Glomerular visceral epithelial cell (primary cell): ENCODE data around the gene DENND2C.

Source experiments
- DNase-seq: peaks from one replicate; pipeline ENCODE4 v3.0.0-alpha.2; 2016; ENCODE audit errors: extremely low spot score

The DENND2C gene

DNA sequence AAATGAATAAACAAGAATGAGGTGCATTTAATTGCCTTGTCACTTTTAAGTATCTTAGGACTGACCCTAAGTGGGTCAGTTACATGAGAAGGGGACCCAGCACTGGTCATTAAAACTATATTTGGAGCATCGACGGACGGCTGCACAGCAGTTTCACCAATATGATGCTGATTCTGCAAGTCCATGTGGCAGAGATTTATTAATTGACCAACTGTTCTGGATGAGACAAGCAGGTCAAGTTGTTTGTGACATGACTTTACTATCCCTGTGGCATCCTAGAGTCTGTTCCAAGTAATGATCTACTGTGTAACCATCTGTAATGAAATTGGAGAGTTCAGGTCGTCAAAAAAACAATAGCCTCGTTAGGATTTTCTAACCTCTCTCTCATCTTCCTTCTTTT, 16.0 kb upstream of the DENND2C start:
- no peak for DNase-seq

DNA sequence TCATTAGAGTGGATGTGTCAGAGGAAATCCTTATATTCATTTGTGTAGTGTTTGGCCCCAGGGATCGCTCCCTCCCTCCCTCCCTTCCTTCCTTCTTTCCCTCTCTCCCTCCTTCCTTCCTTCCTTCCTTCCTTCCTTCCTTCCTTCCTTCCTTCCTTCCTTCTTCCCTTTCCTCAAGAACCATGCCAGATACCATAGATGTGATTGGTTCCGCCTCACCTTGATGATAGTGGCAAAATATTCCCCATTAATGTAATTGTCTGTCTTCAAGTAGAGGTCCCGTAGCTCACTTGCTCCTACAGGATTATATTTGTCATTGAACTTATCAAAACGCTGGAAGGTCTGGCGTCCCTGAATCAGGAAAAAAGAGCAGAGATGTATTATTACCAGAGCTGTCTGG, 7.8 kb upstream of the DENND2C start:
- no peak for DNase-seq

- no peak for DNase-seq
These were observed 6.3 kb upstream of the DENND2C start for GRCh38 chr1:114676115-114676514.

- DNase-seq = no peak
These were observed 2.1 kb upstream of the DENND2C start for GRCh38 chr1:114671939-114672275.

DNA sequence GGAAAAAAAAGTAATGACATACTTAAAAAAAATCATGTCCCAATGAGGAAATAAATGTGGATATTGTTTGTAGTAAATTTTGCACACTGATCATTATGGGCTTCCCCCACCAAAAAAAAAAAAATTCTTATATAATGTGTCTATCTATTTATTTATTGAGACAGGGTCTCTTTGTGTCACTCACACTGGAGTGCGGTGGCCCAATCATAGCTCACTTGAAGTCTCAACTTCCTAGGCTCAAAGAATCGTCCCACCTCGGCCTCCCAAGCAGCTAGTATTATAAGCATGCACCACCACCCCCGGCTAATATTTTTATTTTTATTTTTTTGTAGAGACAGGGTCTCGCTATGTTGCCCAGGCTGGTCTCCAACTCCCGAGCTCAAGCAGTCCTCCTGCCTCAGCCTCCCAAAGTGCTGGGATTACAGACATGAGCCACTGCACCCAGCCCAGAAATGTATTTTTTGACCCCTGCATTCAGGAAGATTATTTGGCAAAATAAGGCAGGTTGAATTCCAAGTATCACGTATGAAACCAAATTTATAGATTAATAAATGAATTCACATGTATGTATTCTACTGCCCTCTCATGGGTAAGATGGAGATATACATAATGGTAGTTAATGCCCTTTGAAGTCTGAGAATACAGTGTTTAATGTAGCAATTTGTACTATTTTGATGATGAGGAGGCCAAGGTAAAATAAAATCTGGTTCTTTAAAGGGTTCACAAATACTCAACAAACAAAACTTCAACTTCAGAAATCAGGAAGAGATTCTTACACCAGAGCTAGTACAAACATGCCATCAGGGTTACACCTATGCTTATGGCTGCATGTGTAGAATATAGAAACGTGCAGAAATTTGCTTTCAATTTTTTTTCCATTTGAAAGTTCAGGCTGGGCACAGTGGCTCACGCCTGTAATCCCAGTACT, 1.4 kb upstream of the DENND2C start:
- DNase-seq = no peak

- DNase-seq = peak; percentile 93
These were observed 498 bp upstream of the DENND2C start for GRCh38 chr1:114670083-114671010.

DNA sequence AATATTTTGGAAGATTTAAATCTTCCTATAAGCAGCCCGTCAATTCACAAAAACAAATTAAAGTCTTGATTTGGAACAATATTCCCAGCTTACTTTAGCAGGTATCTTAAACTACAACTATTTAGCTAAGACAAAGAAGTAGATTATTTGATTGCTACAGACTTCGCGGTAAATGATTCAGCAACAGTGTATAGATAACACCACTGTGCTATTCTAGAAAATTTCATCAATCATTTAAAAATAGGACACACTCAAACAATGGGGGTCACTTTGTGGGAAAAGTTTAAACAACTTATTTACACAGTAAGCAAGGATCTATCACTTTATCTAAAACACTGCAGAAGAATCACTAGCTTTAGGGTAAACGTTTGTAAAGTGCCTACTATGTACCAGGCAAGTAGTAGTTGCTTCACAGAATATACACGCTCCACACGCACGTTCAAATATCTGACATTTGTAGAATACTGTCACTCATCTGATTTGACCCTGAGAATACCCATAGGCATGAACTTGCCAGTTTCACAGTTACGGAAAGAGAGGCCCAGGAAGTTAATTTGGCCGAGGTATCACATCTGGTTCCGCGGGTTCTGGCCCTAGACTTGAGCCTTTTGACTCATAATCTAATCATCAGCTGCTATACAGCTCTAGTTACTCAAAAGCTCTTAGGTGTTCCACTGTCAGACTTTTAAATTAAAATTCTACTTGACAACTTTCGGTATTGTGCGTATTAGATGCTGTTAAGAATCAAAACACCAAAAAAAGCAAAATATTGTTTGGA, 876 bp downstream of the DENND2C start:
- peak; percentile 31 for DNase-seq

- no peak for DNase-seq
These were observed 1.5 kb downstream of the DENND2C start for GRCh38 chr1:114668373-114668772.

GRCh38 chr1:114666954-114667353, 2.9 kb downstream of the DENND2C start:
- no peak for DNase-seq

DNA sequence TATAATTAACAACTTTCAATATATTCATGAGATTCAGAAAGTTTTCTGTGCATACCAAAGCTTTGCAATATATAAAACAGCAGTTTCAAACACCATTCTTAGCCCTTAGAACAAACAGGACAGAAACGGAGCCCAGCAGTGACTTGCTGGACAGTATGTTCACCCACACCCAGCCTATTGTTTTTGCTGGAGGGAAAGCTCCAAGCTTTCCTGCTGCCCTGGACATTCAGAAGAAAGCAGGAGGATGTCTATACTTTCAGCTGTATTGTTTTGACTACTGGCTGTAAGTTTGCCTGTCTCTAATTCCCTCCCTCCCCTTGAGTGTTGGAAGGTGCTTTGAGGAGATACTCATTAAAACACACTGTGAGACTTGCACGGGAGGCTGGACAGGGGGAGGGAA, 9.6 kb downstream of the DENND2C start:
- no peak for DNase-seq

DNA sequence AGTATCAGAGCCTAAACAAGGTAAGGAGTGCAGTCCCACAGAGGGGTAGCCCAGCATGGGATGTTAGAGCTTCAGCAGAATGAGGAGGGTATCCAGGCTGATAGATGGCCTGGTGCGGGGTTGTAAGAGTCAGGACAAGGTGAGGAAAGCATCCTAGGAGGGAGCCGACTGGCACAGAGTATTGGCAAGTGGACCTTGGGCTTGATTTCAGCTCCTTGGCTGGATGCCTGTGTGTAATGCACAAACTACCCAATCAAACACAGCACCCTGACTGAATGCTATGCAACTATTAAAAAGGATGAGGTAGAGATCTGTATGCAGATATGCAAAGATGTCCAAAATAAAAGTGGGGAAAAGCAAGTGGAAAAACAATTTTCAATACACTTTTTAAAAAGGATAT, 18.0 kb downstream of the DENND2C start:
- DNase-seq = no peak

DNA sequence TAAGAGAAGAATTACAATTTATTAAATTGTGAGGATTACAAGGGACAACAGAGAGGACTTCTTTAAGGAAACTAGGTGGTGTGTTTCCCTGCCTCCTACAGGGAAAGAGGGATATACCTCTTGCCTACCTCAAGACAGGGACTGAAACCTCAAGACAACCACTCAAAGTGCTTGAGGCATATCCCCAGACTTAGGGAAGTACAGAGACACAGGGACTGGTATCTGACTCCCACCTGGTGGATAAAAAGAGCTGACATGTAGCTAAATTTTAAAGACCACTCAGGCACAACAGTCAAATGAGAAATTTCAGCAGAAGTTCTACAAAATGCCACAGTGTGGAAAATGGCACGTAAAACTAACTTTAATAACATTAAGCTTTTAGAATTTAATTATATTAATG, 21.3 kb downstream of the DENND2C start:
- no peak for DNase-seq

- DNase-seq = no peak
These were observed 28.5 kb downstream of the DENND2C start for GRCh38 chr1:114641377-114641776.

GRCh38 chr1:114638910-114639309, 30.9 kb downstream of the DENND2C start:
- DNase-seq = no peak

GRCh38 chr1:114632427-114632826, 37.4 kb downstream of the DENND2C start:
- no peak for DNase-seq

DNA sequence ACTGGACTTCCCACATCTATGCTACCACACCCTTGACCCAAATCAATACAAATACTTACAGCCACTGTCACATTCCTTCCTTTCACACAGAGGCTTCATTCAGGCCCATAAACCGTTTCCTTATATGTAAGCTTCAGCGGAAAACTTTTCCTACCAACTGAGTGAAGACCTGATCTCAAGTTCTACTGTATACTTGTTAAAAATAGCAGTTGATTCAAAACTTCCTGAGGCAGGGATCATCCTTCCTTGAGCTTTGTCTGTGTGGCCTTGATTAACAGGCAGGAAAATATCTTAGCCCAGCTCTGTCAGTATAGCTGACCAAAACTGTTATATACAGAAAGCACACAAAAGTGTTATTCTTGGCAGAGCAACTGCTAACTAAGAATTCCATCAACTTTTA, 42.7 kb downstream of the DENND2C start:
- no peak for DNase-seq

DNA sequence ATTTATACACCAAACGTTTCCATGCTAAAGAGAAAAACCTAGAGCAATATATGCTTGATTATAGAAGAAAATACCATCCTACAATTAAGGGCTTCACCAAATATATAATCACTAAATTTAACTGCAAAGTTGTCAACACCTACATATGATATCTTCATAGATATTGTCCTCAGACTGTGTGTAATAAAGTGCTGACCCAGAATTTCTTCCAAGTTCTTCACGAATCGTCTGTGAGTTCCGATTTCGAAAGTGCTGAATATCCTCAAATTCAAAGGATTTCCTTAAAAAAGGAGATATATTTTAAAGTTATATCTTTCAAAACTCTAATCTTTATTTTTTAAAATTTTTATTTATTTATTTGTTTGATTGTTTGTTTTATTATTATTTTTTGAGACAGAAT, 46.5 kb downstream of the DENND2C start:
- DNase-seq = no peak

DNA sequence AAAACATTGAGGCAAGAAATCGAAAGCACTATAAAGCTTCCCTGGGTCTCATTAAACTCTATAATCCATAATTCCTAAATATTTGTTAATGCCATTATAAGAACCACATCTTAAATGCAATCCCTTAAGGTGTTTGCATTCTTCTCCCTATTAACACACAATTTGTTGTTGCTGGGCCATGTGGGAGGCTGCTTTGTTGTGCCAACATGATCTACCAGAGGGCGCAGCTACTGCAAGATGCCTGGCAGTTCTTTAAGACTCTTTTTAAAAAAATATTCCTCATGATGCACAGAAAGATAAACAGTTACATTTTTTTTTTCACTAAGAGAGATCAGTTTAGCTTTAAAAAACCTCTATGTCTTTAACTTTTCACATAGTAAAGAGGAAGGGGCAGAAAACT, 49.4 kb downstream of the DENND2C start:
- DNase-seq = no peak

GRCh38 chr1:114618606-114619005, 51.2 kb downstream of the DENND2C start:
- DNase-seq = no peak

GRCh38 chr1:114610546-114611245, 59.2 kb downstream of the DENND2C start:
- no peak for DNase-seq

DNA sequence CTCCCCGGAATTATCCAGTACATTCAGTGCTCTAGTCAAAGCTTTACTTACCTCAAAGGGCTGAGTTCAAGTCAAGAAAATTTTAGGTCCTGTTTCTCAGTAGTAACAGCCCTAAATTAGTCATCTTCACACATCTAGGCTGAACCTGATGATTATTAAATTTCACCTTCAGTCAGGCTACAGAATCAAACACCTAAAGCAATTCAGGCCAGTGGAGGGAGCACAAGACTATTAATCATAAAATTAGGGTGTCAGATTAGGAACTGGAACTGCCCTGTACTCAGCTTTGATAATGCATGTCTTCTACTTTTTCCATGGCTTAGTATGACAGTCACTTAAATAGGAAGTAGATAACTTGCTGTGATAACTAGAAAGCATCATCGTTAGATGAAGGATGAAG, 60.0 kb downstream of the DENND2C start:
- no peak for DNase-seq
